Fibroblast of skin of back (primary cell): ENCODE data around the gene STAP1.

Experiments used
- DNase-seq: peaks from one replicate; pipeline ENCODE4 v3.0.0-alpha.2; 2013

Gene STAP1

GRCh38 chr4:67556436-67556835 lies 2.1 kb upstream of the STAP1 start:
- DNase-seq: no peak

DNA sequence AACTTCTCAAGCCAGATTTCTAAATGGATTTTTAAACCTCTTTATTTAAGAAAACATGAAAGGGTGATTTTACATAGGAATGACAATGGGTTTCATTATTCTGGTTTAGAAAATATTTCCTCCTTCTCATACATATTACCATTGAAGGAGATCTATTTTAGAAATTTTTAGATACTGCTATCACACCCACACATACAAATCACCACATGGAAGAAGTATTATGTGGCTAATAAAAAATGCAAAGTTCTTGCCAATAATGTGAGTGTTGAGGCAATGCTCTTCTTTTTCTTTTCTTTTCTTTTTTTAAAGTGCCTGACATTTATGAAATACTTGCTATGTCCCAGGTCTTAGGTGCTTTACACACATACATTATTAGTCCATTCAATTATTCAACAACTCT lies 6.8 kb downstream of the STAP1 start:
- peak; percentile 4 for DNase-seq

- no peak for DNase-seq
Observed at GRCh38 chr4:67566335-67566734, 7.8 kb downstream of the STAP1 start.

GRCh38 chr4:67568820-67569219 lies 10.3 kb downstream of the STAP1 start:
- DNase-seq: peak; percentile 14

- no peak for DNase-seq
Observed at GRCh38 chr4:67570537-67570936, 12.0 kb downstream of the STAP1 start.

DNA sequence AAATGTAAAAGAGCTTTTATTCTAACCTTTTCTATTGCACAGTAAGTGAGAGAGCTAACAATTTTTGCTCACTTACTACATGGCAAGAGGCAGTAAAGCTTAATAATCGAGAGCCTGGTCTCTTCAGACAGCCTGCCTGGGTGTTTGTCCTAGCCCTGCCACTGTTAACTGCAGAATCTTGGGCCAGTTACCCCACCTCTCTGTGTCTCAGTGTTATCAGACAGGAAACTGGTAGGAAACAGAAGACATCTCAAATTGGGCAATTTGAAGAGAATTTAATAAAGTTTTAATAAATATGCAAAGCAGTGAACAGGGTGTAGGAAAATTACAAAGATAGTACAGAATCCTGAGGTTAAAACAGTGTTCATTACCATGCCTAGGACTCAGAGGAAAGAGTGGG lies 13.4 kb downstream of the STAP1 start:
- no peak for DNase-seq

GRCh38 chr4:67573193-67573592 lies 14.7 kb downstream of the STAP1 start:
- DNase-seq: no peak

GRCh38 chr4:67575232-67576058 lies 16.9 kb downstream of the STAP1 start:
- DNase-seq: no peak

- no peak for DNase-seq
Observed at GRCh38 chr4:67576059-67576466, 17.5 kb downstream of the STAP1 start.

- DNase-seq: no peak
Observed at GRCh38 chr4:67576538-67576937, 18.0 kb downstream of the STAP1 start.

DNA sequence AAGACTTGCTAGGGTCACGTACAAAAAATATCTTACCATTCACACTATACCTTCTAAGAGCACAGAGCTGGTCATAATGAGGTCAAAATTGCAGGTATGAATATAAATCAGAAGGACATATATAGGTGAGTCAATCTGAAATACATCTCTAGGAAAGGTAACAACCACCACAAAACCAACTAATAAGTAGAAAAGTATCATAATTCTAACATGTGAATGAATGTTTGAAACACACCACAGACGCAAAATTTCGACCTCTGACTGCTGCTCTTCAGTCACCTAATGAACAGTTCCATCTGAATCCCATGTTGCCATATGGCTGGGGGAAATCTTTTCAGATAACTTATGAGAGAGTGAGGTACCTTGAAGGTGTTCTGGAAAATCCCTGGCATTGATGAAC lies 22.1 kb downstream of the STAP1 start:
- no peak for DNase-seq

DNA sequence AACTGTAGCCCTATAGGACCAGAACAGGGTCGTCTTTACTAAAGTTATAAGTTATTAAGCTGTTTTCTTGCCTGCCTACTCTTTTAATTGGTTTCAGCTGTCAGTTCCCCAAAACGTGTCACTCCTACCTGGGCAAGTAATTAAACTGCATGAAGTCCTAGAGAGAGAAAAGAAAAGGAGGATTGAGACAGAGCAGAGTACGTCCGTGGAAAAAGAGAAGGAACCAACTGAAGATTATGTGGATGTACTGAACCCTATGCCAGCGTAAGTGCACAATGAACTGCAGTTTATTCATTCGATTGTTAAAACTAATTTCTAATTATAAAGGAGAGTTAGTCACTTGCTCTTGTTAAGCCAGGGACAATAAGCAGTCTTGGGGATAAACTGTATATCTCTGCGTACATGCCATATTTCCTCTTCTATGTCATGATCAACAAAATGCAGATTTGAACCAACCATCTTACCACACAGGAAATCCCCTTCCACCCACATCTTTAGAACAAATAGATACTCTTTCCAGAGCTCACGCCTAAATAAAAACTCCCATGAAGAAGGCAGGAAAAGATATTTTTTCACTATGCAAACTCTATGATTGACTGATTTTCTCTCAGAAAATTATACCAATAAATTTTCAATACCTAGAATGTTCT lies 22.8 kb downstream of the STAP1 start:
- DNase-seq: no peak

DNA sequence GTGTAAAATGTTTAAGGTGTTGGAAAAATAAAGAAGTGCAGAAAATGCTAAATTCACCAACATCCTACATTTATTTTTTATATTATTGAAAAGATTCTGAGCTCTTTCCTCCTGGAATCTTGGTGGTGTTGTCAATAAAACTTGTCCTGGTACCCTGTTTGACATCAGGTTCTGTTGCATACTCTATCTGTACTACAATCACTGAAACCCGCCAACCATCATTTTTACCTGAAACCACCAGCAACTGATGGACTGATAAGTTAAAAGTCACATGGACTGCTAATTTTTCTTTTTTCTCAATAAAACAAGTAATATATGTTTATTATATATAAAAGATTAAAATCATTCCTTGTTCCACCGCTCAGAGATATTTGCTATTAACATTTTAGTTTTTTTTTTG lies 23.4 kb downstream of the STAP1 start:
- no peak for DNase-seq

DNA sequence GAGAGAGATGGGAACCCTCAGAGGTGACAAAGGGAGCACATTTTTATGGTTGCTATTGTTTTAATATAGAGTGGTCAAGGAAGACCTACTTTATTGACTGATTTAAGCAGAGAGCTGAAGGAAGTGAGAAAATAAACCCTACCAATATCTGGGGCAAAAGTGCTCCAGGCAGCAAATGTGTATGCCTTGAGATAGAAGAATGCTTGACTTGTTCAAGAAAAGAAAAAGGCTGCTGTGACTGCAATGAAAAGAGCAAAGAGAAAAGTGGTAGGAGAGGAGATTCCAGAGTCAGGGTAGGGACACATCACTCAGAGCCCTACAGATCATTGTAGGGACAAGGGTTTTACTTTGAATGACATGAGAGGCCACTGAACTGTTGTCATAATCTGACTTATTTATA lies 26.0 kb downstream of the STAP1 start:
- no peak for DNase-seq

- no peak for DNase-seq
Observed at GRCh38 chr4:67587156-67587555, 28.6 kb downstream of the STAP1 start.

DNA sequence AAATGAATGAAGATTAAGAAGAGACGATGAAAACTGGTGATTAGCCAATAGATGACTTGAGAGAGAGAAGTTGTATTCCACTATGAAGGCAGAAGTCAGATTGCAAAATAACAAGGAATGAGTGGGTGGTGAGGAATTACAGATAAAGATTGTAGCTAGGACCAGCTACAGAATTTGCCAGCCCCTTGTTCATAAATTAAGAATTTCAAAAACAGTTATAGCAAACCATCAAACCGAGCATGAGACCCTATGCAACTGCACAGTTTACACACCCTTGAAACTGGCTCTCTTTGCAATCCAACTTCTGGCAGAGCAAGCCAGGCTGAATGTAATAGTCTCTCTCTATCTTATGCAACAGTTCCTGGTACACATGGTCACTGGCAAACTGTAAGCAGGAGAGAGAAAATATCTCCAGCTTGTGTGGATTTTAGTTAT lies 35.2 kb downstream of the STAP1 start:
- no peak for DNase-seq

DNA sequence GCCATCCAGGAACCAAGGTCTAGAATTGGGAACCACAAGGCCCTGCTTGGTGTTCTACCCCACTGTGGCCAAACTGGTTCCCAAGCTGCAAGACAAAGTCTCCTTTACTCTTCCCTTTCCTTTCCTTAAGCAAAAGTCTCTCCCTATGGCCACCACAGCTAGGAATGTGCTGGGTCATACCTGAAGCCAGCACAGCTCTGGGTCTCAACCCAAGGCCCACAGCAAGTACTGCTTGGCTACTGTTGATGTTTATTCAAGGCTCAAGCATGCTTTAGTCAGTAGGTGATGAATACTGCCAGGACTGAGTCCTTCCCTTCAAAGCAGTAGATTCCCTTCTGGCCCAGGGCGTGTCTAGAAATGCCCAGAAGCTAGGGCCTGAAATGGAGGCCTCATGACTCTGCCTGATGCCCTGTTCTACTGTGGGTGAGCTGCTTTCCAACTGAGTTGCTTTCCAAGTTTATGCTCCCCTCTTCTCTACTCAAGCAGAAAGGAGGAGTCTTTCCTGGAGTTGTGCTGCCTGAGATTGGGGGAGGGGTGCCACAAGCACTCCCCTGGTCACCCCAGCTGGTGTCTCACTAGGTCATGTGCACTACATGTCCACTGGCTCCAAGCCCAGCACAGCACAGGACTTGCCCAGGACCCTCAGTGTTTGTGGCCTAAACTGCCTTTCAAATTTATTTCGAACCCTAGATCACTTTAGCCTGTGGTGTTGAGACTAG lies 44.9 kb downstream of the STAP1 start:
- no peak for DNase-seq

- DNase-seq: no peak
Observed at GRCh38 chr4:67604029-67604381, 45.5 kb downstream of the STAP1 start.

GRCh38 chr4:67604749-67605148 lies 46.2 kb downstream of the STAP1 start:
- no peak for DNase-seq

DNA sequence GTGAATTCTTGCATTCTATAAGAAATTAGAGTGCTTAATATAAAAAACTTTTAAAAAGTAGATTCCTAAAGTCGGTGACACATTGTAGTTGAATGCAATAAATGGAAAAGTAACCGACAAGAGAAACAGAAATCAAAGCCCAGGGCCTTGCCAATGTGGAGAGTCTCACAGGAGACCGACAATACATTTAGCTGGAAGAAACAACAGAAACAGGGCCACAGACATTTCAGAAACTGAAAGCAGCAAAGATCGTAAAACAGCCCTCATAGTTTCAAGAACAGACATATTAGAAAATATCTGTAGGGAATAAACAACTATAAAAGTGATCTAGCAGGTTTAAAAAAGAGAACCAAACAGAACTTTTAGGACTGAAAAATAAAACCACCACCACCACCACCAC lies 49.5 kb downstream of the STAP1 start:
- DNase-seq: no peak

DNA sequence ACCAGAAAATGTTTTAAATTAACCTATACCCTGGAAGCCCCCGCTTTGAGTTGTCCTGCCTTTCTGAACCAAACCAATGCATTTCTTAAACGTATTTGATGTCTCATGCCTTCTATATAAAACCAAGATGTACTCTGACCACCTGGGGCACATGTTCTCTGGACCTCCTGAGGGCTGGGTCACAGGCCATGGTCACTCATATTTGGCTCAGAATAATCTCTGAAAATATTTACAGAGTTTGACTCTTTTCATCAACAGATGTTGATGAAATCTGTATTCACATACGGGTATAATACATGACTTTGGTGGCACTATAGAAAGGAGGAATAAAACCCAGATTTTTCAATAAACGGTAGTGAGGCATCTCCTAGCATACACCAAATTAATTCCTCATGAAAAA lies 55.7 kb downstream of the STAP1 start:
- DNase-seq: no peak

DNA sequence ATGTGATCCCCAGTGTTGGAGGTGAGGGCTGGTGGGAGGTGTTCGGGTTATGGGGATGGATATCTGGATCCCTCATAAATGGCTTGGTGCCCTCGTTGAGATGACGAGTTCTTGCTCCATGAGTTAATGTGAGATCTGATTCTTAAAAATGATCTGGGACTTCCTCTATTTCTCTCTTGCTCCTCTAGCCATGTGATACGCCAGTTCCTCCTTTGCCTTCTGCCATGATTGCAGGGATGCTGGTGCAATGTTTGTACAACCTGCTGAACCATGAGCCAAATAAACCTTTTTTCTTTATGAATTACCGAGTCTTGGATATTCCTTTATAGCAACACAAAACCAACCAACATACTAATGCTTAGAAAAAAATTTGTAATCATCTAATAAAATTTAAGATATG lies 56.6 kb downstream of the STAP1 start:
- DNase-seq: no peak

GRCh38 chr4:67616478-67616877 lies 58.0 kb downstream of the STAP1 start:
- no peak for DNase-seq

- no peak for DNase-seq
Observed at GRCh38 chr4:67624939-67625338, 66.4 kb downstream of the STAP1 start.
